BJ (cell line): Measurements from ENCODE around the gene NOS1. TPM values are rescaled to one million over a fixed set of nuclear protein-coding genes. Genes with fewer than 3 reads are reported as not detected.

Source experiments
- CTCF ChIA-PET: fragments of 350-600 bp; formaldehyde crosslinking; extraction: SDS; loops from one replicate; lab custom pipeline; 2021; ENCODE audit warnings: antibody characterized with exemption, inconsistent platforms; lab: Yijun Ruan, JAX
- POLR2A ChIA-PET: fragments of 300-600 bp; sonication (Branson Sonifier 250); formaldehyde crosslinking; extraction: SDS; loops from one replicate; lab custom pipeline; 2021; ENCODE audit warnings: antibody characterized with exemption; lab: Charles Lee
- DNase-seq: peaks from one replicate; pipeline ENCODE4 v3.0.0-alpha.2; 2011; ENCODE audit warnings: low read depth
- H3K27me3 ChIP-seq: 2 replicates; pipeline ENCODE4 v1.6.0; 2011; ENCODE audit warnings: low read length; ENCODE audit not compliant: control insufficient read depth, insufficient read depth
- H3K36me3 ChIP-seq: 2 replicates; pipeline ENCODE4 v1.5.1; 2011; ENCODE audit warnings: low read length; ENCODE audit not compliant: control insufficient read depth, insufficient read depth
- H3K4me3 ChIP-seq: 2 replicates; pipeline ENCODE4 v1.5.1; 2011; ENCODE audit warnings: low read depth, mild to moderate bottlenecking, control low read depth, low read length
- CTCF ChIP-seq: IDR thresholded peaks from 2 replicates; pipeline ENCODE4 v1.5.1; 2011; ENCODE audit warnings: low read depth, mild to moderate bottlenecking, control low read depth, inconsistent platforms, low read length, moderate library complexity; ENCODE audit not compliant: insufficient read depth
- polyA plus RNA-seq: library from polyadenylated mRNA; depleted of rRNA; stranded (reverse); fragments of >200 nt; gene quantifications from 2 replicates; pipeline ENCODE4 v1.2.3, GENCODE V29; 2011

NOS1 gene
- polyA plus RNA-seq, 1 experiment: not detected

- no peak for TF ChIP-seq CTCF
- DNase-seq: no peak
- ChIA-PET CTCF (interaction anchor here (0.6 kb wide), 1 partner anchor 19 kb away, joined by 3 read pairs; no protein-coding TSS in a partner anchor), POLR2A (no interaction called here)
- H3K36me3 ChIP-seq: peaks cover 21% of the 10 kb centered on the region
- H3K4me3 ChIP-seq: no peak overlapping the region
- H3K27me3 ChIP-seq: no peaks in the 10 kb centered on the region
Observed at GRCh38 chr12:117169548-117169947, 191.9 kb downstream of the NOS1 start.

- H3K27me3 ChIP-seq: no peaks in the 10 kb centered on the region
- ChIA-PET CTCF (interaction anchor here (0.7 kb wide), 1 partner anchor 19 kb away, joined by 3 read pairs; no protein-coding TSS in a partner anchor), POLR2A (no interaction called here)
- TF ChIP-seq CTCF: no peak
- no peak overlapping the region for H3K4me3 ChIP-seq
- H3K36me3 ChIP-seq: peaks cover 18% of the 10 kb centered on the region
- no peak for DNase-seq
Observed at GRCh38 chr12:117168976-117169375, 192.4 kb downstream of the NOS1 start.

- Histone ChIP-seq H3K36me3 (peaks cover 22% of the 10 kb centered on the region), H3K4me3 (no peak overlapping the region), H3K27me3 (no peaks in the 10 kb centered on the region)
- ChIA-PET CTCF (interaction anchor here (1.3 kb wide), 1 partner anchor 13 kb away, joined by 3 read pairs; no protein-coding TSS in a partner anchor), POLR2A (no interaction called here)
- TF ChIP-seq CTCF: no peak
- no peak for DNase-seq
Observed at GRCh38 chr12:117167769-117168168, 193.7 kb downstream of the NOS1 start.

- no peak for TF ChIP-seq CTCF
- no peak for DNase-seq
- POLR2A ChIA-PET: no interaction called here
- Histone ChIP-seq H3K4me3 (no peak overlapping the region), H3K36me3 (peaks cover 29% of the 10 kb centered on the region), H3K27me3 (no peaks in the 10 kb centered on the region)
- CTCF ChIA-PET: no interaction called here
Observed at GRCh38 chr12:117166107-117166506, 195.3 kb downstream of the NOS1 start.

- DNase-seq: no peak
- ChIA-PET POLR2A (no interaction called here), CTCF (no interaction called here)
- H3K4me3 ChIP-seq: no peak overlapping the region
- no peaks in the 10 kb centered on the region for H3K27me3 ChIP-seq
- TF ChIP-seq CTCF: no peak
- H3K36me3 ChIP-seq: peaks cover 29% of the 10 kb centered on the region
Observed at GRCh38 chr12:117165342-117165741, 196.1 kb downstream of the NOS1 start.
